Fibroblast of villous mesenchyme (primary cell): ENCODE results near the gene ALDH1B1. TPM values are rescaled to one million over a fixed set of nuclear protein-coding genes. Genes with fewer than 3 reads are reported as not detected.
A peak's percentile ranks its signal among the peaks of the same experiment; 100 is the strongest.

Experiments
- DNase-seq: peaks from one replicate; pipeline ENCODE4 v3.0.0-alpha.2; 2010; ENCODE audit warnings: low read depth
- H3K4me3 ChIP-seq: 2 replicates; pipeline ENCODE4 v1.5.1; 2011; ENCODE audit warnings: low read depth, mild to moderate bottlenecking, low read length
- total RNA-seq: library from RNA; depleted of rRNA; stranded (reverse); fragments of >200 nt; gene quantifications from 2 replicates; pipeline ENCODE4 v1.2.3, GENCODE V29; 2012
- TF ChIP-seq, protein P1 (sequence below): IDR thresholded peaks from 2 replicates; pipeline ENCODE4 v1.5.1; 2012; ENCODE audit warnings: low read depth, mild to moderate bottlenecking, low read length; ENCODE audit not compliant: insufficient read depth

The ALDH1B1 gene
- total RNA-seq, 1 donor: 74.3 TPM

DNA sequence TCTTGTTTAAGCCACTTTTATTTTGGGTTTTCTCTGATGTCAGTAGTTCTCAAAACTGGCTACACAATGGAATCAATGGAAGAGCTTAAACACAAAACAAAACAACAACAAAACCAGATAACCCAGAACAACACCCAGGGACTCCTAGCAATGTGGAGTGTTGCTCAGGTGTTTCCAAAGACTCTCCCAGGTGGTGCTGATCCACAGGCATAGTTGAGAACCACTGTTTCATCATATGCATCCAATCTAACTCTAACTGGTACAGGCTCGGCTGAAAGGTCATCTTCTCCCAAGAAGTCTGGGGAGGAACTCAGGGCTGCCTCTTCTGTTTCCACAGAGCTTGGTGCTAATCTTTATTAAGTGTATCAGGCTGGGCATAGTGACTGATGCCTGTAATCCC is 5.4 kb upstream of the ALDH1B1 start:
- TF ChIP-seq, protein P1, sequence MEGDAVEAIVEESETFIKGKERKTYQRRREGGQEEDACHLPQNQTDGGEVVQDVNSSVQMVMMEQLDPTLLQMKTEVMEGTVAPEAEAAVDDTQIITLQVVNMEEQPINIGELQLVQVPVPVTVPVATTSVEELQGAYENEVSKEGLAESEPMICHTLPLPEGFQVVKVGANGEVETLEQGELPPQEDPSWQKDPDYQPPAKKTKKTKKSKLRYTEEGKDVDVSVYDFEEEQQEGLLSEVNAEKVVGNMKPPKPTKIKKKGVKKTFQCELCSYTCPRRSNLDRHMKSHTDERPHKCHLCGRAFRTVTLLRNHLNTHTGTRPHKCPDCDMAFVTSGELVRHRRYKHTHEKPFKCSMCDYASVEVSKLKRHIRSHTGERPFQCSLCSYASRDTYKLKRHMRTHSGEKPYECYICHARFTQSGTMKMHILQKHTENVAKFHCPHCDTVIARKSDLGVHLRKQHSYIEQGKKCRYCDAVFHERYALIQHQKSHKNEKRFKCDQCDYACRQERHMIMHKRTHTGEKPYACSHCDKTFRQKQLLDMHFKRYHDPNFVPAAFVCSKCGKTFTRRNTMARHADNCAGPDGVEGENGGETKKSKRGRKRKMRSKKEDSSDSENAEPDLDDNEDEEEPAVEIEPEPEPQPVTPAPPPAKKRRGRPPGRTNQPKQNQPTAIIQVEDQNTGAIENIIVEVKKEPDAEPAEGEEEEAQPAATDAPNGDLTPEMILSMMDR: no peak
- no peak for DNase-seq

DNA sequence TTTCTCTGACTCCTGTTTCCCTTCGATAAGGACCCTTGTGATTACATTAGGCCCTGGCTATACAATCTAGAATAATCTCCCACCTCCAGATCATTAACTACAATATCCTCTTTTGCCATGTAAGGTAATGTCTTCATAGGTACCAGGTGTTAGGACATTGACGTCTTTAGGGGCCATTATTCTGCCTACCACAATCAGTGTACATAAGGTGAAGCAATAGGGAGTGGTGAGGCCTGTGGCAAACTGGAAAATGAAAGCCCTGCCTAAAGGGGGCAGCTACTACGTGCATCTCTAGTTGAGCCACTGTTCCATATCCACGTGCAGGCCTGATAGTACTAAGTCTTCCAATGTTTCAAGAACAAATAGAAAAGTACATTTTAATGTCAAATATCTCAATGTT is 4.8 kb upstream of the ALDH1B1 start:
- DNase-seq: no peak
- TF ChIP-seq, protein P1: no peak
- no peak overlapping the region for H3K4me3 ChIP-seq

More for the DNA sequence above, 5.4 kb upstream of the ALDH1B1 start:
- no peak overlapping the region for H3K4me3 ChIP-seq

DNA sequence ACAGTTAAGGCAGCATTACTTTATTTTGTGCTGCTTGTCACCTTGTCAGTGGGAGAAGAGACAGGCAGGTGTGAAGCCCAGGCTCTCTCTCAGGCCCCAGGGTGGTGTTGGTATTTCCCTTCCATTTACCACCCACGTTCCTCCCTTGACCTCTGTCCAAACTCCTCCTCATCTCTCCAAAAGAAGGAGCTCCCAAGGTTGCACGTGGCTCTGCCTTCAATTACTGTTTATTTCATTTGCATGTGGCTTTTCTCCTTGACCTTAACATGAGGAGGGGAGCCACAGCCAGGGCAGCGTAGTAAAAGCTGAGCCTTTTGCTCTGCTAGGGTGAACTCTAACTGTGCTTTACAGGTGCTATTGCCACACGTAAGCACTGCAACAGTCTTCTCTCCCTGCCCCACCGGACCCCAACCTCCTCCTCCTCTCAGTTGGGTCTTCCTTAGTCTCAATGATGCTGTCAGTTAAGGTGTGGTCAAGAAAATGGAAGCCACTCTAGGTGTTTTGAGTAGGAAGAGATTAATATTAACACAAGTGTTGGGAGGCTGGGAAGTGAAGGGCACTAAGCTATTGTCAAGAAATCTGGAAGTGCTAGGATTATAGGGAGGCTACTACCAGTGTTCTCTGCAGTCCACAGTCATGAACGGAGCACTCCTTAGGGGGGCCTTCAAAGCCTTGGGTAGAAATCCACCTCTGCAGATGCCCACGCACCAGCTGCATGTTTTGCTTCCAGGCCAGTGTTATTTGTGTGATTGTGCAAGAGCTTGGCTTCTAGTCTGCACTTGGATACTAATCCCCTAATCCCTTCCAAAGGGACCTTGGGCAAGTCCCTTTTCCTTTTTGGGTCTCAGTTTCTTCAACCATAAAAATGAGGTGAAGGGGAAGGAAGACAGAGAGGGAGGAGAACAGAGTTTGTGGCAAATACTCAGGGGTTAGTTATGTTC is 3.9 kb upstream of the ALDH1B1 start:
- TF ChIP-seq, protein P1: no peak
- peak; percentile 67 for DNase-seq
- no peak overlapping the region for H3K4me3 ChIP-seq

DNA sequence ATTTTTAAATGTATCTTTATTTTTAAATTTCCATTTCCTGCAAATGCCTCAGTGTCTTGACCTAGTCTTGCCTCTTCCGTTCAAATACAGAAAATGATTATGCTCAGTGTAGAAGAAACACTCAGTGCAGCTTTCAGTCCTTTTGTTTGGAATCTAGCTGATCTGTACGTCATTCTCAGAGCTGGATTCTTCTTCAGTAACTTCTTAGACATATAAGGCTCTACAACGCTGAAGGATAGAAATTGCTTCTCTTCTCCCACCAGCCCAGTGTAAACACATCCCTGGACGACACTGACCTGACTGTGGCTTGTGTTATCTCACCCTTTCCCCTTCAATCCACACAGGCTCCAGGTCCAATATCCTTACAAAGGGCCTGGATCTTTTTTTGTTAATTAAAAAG is 3.2 kb upstream of the ALDH1B1 start:
- no peak overlapping the region for H3K4me3 ChIP-seq
- TF ChIP-seq, protein P1: no peak
- peak; percentile 38 for DNase-seq

DNA sequence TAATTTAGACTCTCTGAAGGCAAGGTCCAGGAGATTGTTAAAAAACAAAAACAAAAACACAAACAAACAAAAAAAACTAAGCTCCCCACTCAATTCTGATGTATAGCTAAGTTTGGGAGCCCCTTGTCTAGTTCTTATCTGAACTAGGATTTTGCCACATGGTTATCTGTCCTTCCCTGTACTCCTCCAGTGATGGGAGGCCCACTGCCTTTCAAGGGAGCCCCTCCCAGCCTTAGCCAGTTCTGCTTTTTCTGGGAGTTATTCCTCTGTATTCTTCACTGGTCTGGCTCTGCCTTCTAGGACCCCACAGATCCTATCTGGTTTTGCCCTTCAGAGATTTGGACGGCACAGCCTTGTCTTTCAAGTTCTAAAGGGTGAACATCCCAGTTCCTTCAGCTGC is 2.1 kb upstream of the ALDH1B1 start:
- no peak overlapping the region for H3K4me3 ChIP-seq
- TF ChIP-seq, protein P1: no peak
- no peak for DNase-seq

DNA sequence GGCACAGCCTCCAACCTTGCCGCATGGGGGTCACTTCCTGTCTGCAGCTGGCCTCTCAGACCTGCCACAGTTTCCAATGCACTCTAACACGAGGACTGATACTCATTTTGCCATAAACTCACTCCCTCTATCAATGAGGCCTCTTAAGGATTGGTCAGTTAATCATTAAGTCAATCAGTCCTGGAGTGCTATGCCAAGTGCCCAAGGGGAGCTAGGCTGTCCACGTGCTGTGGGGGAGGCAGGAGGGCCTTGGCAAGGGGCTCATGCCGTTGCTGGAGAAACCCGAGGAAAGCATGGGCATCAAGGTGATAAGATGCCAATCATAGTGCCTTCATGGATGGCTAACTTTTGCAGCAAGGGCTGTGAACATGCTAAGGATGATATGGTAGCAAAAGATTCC is 1.7 kb upstream of the ALDH1B1 start:
- no peak for DNase-seq
- H3K4me3 ChIP-seq: no peak overlapping the region
- TF ChIP-seq, protein P1: no peak
